Astrocyte of the cerebellum (primary cell): ENCODE data around the gene IER5.

ENCODE experiments used
- DNase-seq: peaks from one replicate; pipeline ENCODE4 v3.0.0-alpha.2; 2011; ENCODE audit warnings: low read depth
- H3K4me3 ChIP-seq: 2 replicates; pipeline ENCODE4 v1.5.1; 2011; ENCODE audit warnings: mild to moderate bottlenecking, low read depth, low read length, moderate library complexity
- CTCF ChIP-seq: IDR thresholded peaks from 2 replicates; pipeline ENCODE4 v1.5.1; 2012; ENCODE audit warnings: low read length, low read depth, moderate library complexity, mild to moderate bottlenecking; ENCODE audit errors: missing control alignments
- in situ Hi-C: cut with HindIII; loops from 2 replicates; pipeline ENCODE4 v1.10.0; 2017; ENCODE audit warnings: low sequenced_read_pairs

Gene IER5

GRCh38 chr1:181141431-181141910, 53.0 kb downstream of the IER5 start:
- no peak overlapping the region for H3K4me3 ChIP-seq
- DNase-seq: no peak
- TF ChIP-seq CTCF: no peak
- in situ Hi-C loops: no loop called here
